Mesothelial cell of epicardium (in vitro differentiated cells): Measurements from ENCODE around the gene CACNA1F. TPM values are rescaled to one million over a fixed set of nuclear protein-coding genes. Genes with fewer than 3 reads are reported as not detected.

Experiments
- DNase-seq, 2 experiments: peaks; one replicate each; pipeline ENCODE4 v3.0.0; 2021; ENCODE audit warnings: low spot score in 2 of 2; ENCODE audit not compliant: unreplicated experiment in 2 of 2
- H3K27ac Mint-ChIP-seq: 2 replicates; pipeline ENCODE4 v1.8.0; 2021; ENCODE audit warnings: mixed read lengths
- H3K27me3 Mint-ChIP-seq: 2 replicates; pipeline ENCODE4 v1.8.0; 2021; ENCODE audit warnings: low read depth, mixed read lengths
- H3K36me3 Mint-ChIP-seq: 2 replicates; pipeline ENCODE4 v1.8.0; 2021; ENCODE audit warnings: mixed read lengths
- H3K4me1 Mint-ChIP-seq: 2 replicates; pipeline ENCODE4 v1.8.0; 2021; ENCODE audit warnings: mixed read lengths
- H3K4me3 Mint-ChIP-seq: 2 replicates; pipeline ENCODE4 v1.8.0; 2021; ENCODE audit warnings: mild to moderate bottlenecking, moderate library complexity, mixed read lengths
- H3K9me3 Mint-ChIP-seq: 2 replicates; pipeline ENCODE4 v1.8.0; 2021; ENCODE audit warnings: mixed read lengths
- CTCF ChIP-seq: fragments of 200-600 bp; sonication (generic); IDR thresholded peaks from one replicate; pipeline ENCODE4 v1.5.0; 2021; ENCODE audit warnings: antibody characterized with exemption; ENCODE audit not compliant: unreplicated experiment
- total RNA-seq: library from RNA; stranded (reverse); gene quantifications from 3 replicates; pipeline ENCODE4 v1.2.1, GENCODE V29; 2021

CACNA1F gene
- total RNA-seq, 1 donor from 2014 or later, result 0.47 TPM

- Mint-ChIP-seq H3K4me1 (no peaks in the 10 kb centered on the region), H3K9me3 (peaks cover 13% of the 10 kb centered on the region), H3K27ac (no peak overlapping the region), H3K36me3 (peaks cover 16% of the 10 kb centered on the region), H3K4me3 (no peak overlapping the region), H3K27me3 (no peaks in the 10 kb centered on the region)
- no peak for TF ChIP-seq CTCF
- DNase-seq, result no peak
These were observed 13.4 kb upstream of the CACNA1F start for GRCh38 chrX:49246541-49246940.

- no peak overlapping the region for H3K4me3 Mint-ChIP-seq
- no peaks in the 10 kb centered on the region for H3K27me3 Mint-ChIP-seq
- peaks cover 13% of the 10 kb centered on the region for H3K36me3 Mint-ChIP-seq
- no peak for TF ChIP-seq CTCF
- DNase-seq, result no peak
- no peak overlapping the region for H3K27ac Mint-ChIP-seq
- H3K9me3 Mint-ChIP-seq, result peaks cover 7% of the 10 kb centered on the region
- H3K4me1 Mint-ChIP-seq, result no peaks in the 10 kb centered on the region
These were observed 11.1 kb upstream of the CACNA1F start for GRCh38 chrX:49244207-49244606.

- no peak for TF ChIP-seq CTCF
- peaks cover 7% of the 10 kb centered on the region for H3K9me3 Mint-ChIP-seq
- no peak overlapping the region for H3K27ac Mint-ChIP-seq
These were observed 10.0 kb upstream of the CACNA1F start for GRCh38 chrX:49243166-49243565.

GRCh38 chrX:49242545-49243066 lies 9.5 kb upstream of the CACNA1F start:
- Mint-ChIP-seq H3K27ac (no peak overlapping the region), H3K9me3 (peaks cover 7% of the 10 kb centered on the region), H3K36me3 (peaks cover 11% of the 10 kb centered on the region), H3K4me3 (no peak overlapping the region), H3K27me3 (no peaks in the 10 kb centered on the region), H3K4me1 (no peaks in the 10 kb centered on the region)
- DNase-seq, result no peak
- no peak for TF ChIP-seq CTCF

More at GRCh38 chrX:49243166-49243565, 10.0 kb upstream of the CACNA1F start:
- Mint-ChIP-seq H3K4me3 (no peak overlapping the region), H3K4me1 (no peaks in the 10 kb centered on the region), H3K27me3 (no peaks in the 10 kb centered on the region), H3K36me3 (peaks cover 11% of the 10 kb centered on the region)
- no peak for DNase-seq

- H3K27me3 Mint-ChIP-seq, result no peaks in the 10 kb centered on the region
- TF ChIP-seq CTCF, result no peak
- no peak overlapping the region for H3K4me3 Mint-ChIP-seq
- no peak overlapping the region for H3K27ac Mint-ChIP-seq
- H3K9me3 Mint-ChIP-seq, result peaks cover 7% of the 10 kb centered on the region
- H3K36me3 Mint-ChIP-seq, result peaks cover 11% of the 10 kb centered on the region
- H3K4me1 Mint-ChIP-seq, result no peaks in the 10 kb centered on the region
- no peak for DNase-seq
These were observed 5.6 kb upstream of the CACNA1F start for GRCh38 chrX:49238735-49239134.

GRCh38 chrX:49237060-49237459 lies 3.9 kb upstream of the CACNA1F start:
- Mint-ChIP-seq H3K4me1 (no peaks in the 10 kb centered on the region), H3K9me3 (peaks cover 7% of the 10 kb centered on the region)

More at GRCh38 chrX:49237060-49237459, 3.9 kb upstream of the CACNA1F start:
- H3K4me3 Mint-ChIP-seq, result peak overlapping the region; percentile 27
- H3K27ac Mint-ChIP-seq, result no peak overlapping the region
- peaks cover 3% of the 10 kb centered on the region for H3K36me3 Mint-ChIP-seq
- DNase-seq, result no peak
- TF ChIP-seq CTCF, result no peak
- H3K27me3 Mint-ChIP-seq, result no peaks in the 10 kb centered on the region
